H1 (cell line): ENCODE measurements around the gene PAOX. TPM values are rescaled to one million over a fixed set of nuclear protein-coding genes. Genes with fewer than 3 reads are reported as not detected.

Experiments
- CTCF ChIA-PET: fragments of 300-600 bp; sonication (Branson Sonifier 250); formaldehyde crosslinking; loops from one replicate; lab custom pipeline; 2021; ENCODE audit not compliant: partially characterized antibody; lab: Charles Lee
- POLR2A ChIA-PET: fragments of 300-600 bp; sonication (Branson Sonifier 250); formaldehyde crosslinking; loops from one replicate; lab custom pipeline; 2021; ENCODE audit warnings: inconsistent platforms; ENCODE audit not compliant: partially characterized antibody; lab: Charles Lee
- DNase-seq, 2 experiments: peaks; one replicate each; pipeline versions ENCODE4 v3.0.0 to v3.0.0-alpha.2; 2010 to 2022; ENCODE audit warnings: low spot score in 2 of 2, low read depth in 1 of 2, mixed read lengths in 1 of 2
- FAIRE-seq: peaks from 2 replicates; lab custom pipeline; 2011; peaks lifted over from hg19 to GRCh38; lab: Jason Lieb, UNC
- H2AFZ ChIP-seq: 2 replicates; pipeline ENCODE4 v1.8.1; 2012; ENCODE audit warnings: low read length, inconsistent platforms
- H2AK5ac ChIP-seq: 2 replicates; pipeline ENCODE4 v1.6.1; 2013; ENCODE audit warnings: low read depth, low read length
- H2BK120ac ChIP-seq: replicated peaks from 2 replicates; pipeline ENCODE3; 2013; ENCODE audit warnings: low read depth, low read length, inconsistent platforms
- H2BK12ac ChIP-seq: 2 replicates; pipeline ENCODE4 v1.6.1; 2013; ENCODE audit warnings: low read depth, low read length
- H2BK15ac ChIP-seq: 2 replicates; pipeline ENCODE4 v1.6.1; 2013; ENCODE audit warnings: low read length
- H2BK20ac ChIP-seq: 2 replicates; pipeline ENCODE4 v1.6.1; 2013; ENCODE audit warnings: low read length
- H2BK5ac ChIP-seq: 2 replicates; pipeline ENCODE4 v1.6.1; 2013; ENCODE audit warnings: low read depth, low read length
- H3K14ac ChIP-seq: 2 replicates; pipeline ENCODE4 v1.6.1; 2013; ENCODE audit warnings: inconsistent platforms; ENCODE audit not compliant: insufficient read length
- H3K18ac ChIP-seq: 2 replicates; pipeline ENCODE4 v1.6.1; 2013; ENCODE audit warnings: low read length; ENCODE audit errors: extremely low read depth
- H3K23ac ChIP-seq: 2 replicates; pipeline ENCODE4 v1.6.1; 2013; ENCODE audit warnings: inconsistent platforms; ENCODE audit not compliant: insufficient read length
- H3K23me2 ChIP-seq: 2 replicates; pipeline ENCODE4 v1.6.1; 2013; ENCODE audit warnings: low read depth, low read length
- H3K27ac ChIP-seq: 2 replicates; pipeline ENCODE4 v1.6.1; 2011; ENCODE audit warnings: low read depth, low read length, inconsistent platforms
- H3K27me3 ChIP-seq, 4 experiments: replicated peaks in 1 of 4; 1 replicate in 1 of 4; 2 replicates in 3 of 4; pipeline versions ENCODE4 v1.6.1 to v1.8.1; 2011 to 2013; ENCODE audit warnings: low read length in 3 of 4, mild to moderate bottlenecking in 3 of 4, inconsistent platforms in 2 of 4, mixed read lengths in 2 of 4, moderate library complexity in 1 of 4; ENCODE audit not compliant: control insufficient read depth in 3 of 4, insufficient read depth in 3 of 4; ENCODE audit errors: extremely low read depth in 1 of 4
- H3K36me3 ChIP-seq, 4 experiments: 2 replicates each; pipeline versions ENCODE4 v1.6.1 to v1.8.1; 2011 to 2013; ENCODE audit warnings: mild to moderate bottlenecking in 4 of 4, low read length in 3 of 4, moderate library complexity in 2 of 4, control low read depth in 1 of 4, inconsistent platforms in 1 of 4; ENCODE audit not compliant: insufficient read depth in 4 of 4, control insufficient read depth in 2 of 4
- H3K4ac ChIP-seq: replicated peaks from 2 replicates; pipeline ENCODE3; 2013; ENCODE audit warnings: low read length, low read depth, mixed read lengths, inconsistent platforms; ENCODE audit not compliant: insufficient read length
- H3K4me1 ChIP-seq, 4 experiments: replicated peaks in 1 of 4; 1 replicate in 1 of 4; 2 replicates in 3 of 4; pipeline versions ENCODE4 v1.6.1 to v1.8.1; 2011 to 2013; ENCODE audit warnings: low read length in 3 of 4, inconsistent platforms in 2 of 4, mixed read lengths in 1 of 4; ENCODE audit not compliant: insufficient read depth in 4 of 4, control insufficient read depth in 3 of 4
- H3K4me2 ChIP-seq, 2 experiments: 2 replicates each; pipeline versions ENCODE4 v1.6.1 to v1.8.1; 2011 to 2013; ENCODE audit warnings: low read depth in 2 of 2, low read length in 2 of 2, control low read depth in 1 of 2, inconsistent platforms in 1 of 2, mild to moderate bottlenecking in 1 of 2; ENCODE audit not compliant: insufficient read depth in 1 of 2
- H3K4me3 ChIP-seq, 4 experiments: fragments of 200-600, 300-600 bp in 1 of 4; sonication (generic), shearing (Covaris generic), sonication (Bioruptor Twin) in 1 of 4; 2 replicates each; pipeline versions ENCODE4 v1.5.1 to v1.8.1; 2011 to 2016; ENCODE audit warnings: low read length in 4 of 4, low read depth in 3 of 4, control low read depth in 2 of 4, inconsistent platforms in 2 of 4, mild to moderate bottlenecking in 2 of 4, mixed read lengths in 1 of 4, moderate library complexity in 1 of 4; ENCODE audit not compliant: insufficient read depth in 2 of 4; ENCODE audit errors: extremely low read depth in 1 of 4
- H3K56ac ChIP-seq: replicated peaks from 2 replicates; pipeline ENCODE3; 2013; ENCODE audit warnings: low read depth, mild to moderate bottlenecking, mixed read lengths, low read length, inconsistent platforms; ENCODE audit not compliant: insufficient read length
- H3K79me1 ChIP-seq: 2 replicates; pipeline ENCODE4 v1.6.1; 2013; ENCODE audit warnings: low read depth, low read length, control low read depth
- H3K79me2 ChIP-seq, 2 experiments: 2 replicates each; pipeline versions ENCODE4 v1.6.1 to v1.8.1; 2012 to 2013; ENCODE audit warnings: low read length in 2 of 2, mild to moderate bottlenecking in 2 of 2, inconsistent platforms in 1 of 2; ENCODE audit not compliant: insufficient read depth in 2 of 2, control insufficient read depth in 1 of 2
- H3K9ac ChIP-seq, 4 experiments: replicated peaks in 1 of 4; 1 replicate in 1 of 4; 2 replicates in 3 of 4; pipeline versions ENCODE4 v1.6.1 to v1.8.1; 2011 to 2013; ENCODE audit warnings: low read depth in 3 of 4, low read length in 3 of 4, control low read depth in 2 of 4, mild to moderate bottlenecking in 2 of 4, moderate library complexity in 2 of 4, inconsistent platforms in 1 of 4; ENCODE audit errors: extremely low read depth in 1 of 4
- H3K9me3 ChIP-seq, 2 experiments: 2 replicates each; pipeline versions ENCODE4 v1.6.1 to v1.8.1; 2012 to 2013; ENCODE audit warnings: mild to moderate bottlenecking in 2 of 2, moderate library complexity in 2 of 2, control low read depth in 1 of 2, inconsistent platforms in 1 of 2, low read depth in 1 of 2, low read length in 1 of 2, mixed read lengths in 1 of 2; ENCODE audit not compliant: insufficient read depth in 2 of 2
- H4K20me1 ChIP-seq, 2 experiments: replicated peaks in 1 of 2; 2 replicates each; pipeline versions ENCODE3 to v1.8.1; 2011 to 2013; ENCODE audit warnings: inconsistent platforms in 2 of 2, low read length in 2 of 2, mild to moderate bottlenecking in 1 of 2; ENCODE audit not compliant: insufficient read depth in 2 of 2, control insufficient read depth in 1 of 2
- H4K5ac ChIP-seq: 2 replicates; pipeline ENCODE4 v1.6.1; 2013; ENCODE audit warnings: low read length, low read depth, mixed read lengths, inconsistent platforms; ENCODE audit not compliant: insufficient read length
- H4K8ac ChIP-seq: 2 replicates; pipeline ENCODE4 v1.8.0; 2013; ENCODE audit warnings: mild to moderate bottlenecking, moderate library complexity, low read length, inconsistent platforms; ENCODE audit not compliant: insufficient read depth; ENCODE audit errors: extremely low read depth
- H4K91ac ChIP-seq: replicated peaks from 2 replicates; pipeline ENCODE3; 2013; ENCODE audit warnings: low read length, mixed read lengths, inconsistent platforms; ENCODE audit not compliant: insufficient read length
- ATF3 ChIP-seq: IDR thresholded peaks from 2 replicates; pipeline ENCODE4 v1.6.1; 2011; ENCODE audit warnings: low read depth, mild to moderate bottlenecking, low read length; ENCODE audit not compliant: insufficient read depth
- CBX8 ChIP-seq: fragments of 300-800, 300-1000 bp; sonication (generic); IDR thresholded peaks from 2 replicates; pipeline ENCODE4 v1.7.1; 2016; ENCODE audit warnings: low read depth, low read length, borderline replicate concordance
- TAF1 ChIP-seq: IDR thresholded peaks from 2 replicates; pipeline ENCODE4 v1.6.1; 2011; ENCODE audit warnings: mild to moderate bottlenecking, low read depth, low read length
- TCF12 ChIP-seq: IDR thresholded peaks from 2 replicates; pipeline ENCODE4 v1.6.1; 2011; ENCODE audit warnings: low read depth, mild to moderate bottlenecking, low read length
- WGBS, 2 experiments: shearing (Covaris generic) in 1 of 2; methylation state at CpG; one replicate each; pipeline versions ENCODE4 v1.1.6 to v1.1.7; 2013 to 2015; ENCODE audit warnings: low lambda C conversion rate in 2 of 2, mixed read lengths in 2 of 2, inconsistent platforms in 1 of 2, low coverage in 1 of 2, missing lambda C conversion rate in 1 of 2; ENCODE audit not compliant: insufficient replicate concordance in 2 of 2, insufficient coverage in 1 of 2, insufficient read length in 1 of 2; ENCODE audit errors: extremely low coverage in 1 of 2, missing lambda C conversion rate in 1 of 2; 5-methylcytosine and 5-hydroxymethylcytosine counted together
- polyA plus RNA-seq, 7 experiments: library from polyadenylated mRNA; depleted of rRNA in 3 of 7; stranded (reverse) in 5 of 7; unstranded in 2 of 7; fragments of >200 nt in 5 of 7; fragments of 200-250 nt in 2 of 7; gene quantifications; 1 replicate in 5 of 7; 2 replicates in 1 of 7; 4 replicates in 1 of 7; pipeline versions ENCODE4 v1.2.1 to v1.2.3, GENCODE V29; 2011 to 2013; ENCODE audit warnings: missing spikeins in 2 of 7, mixed read lengths in 2 of 7
- total RNA-seq: library from RNA; stranded (reverse); fragmentation: NEBNext Ultra II Directional; extraction: Animal tissue kit (Norgen Biotek cat#: 25700); gene quantifications from 2 replicates; pipeline ENCODE4 v1.2.1, GENCODE V29; 2021

Gene PAOX
- total and polyA plus RNA-seq, 2 of the 8 experiments (the other 6 are each of a cell fraction or from before 2014, with no cell fraction given): 3.7 to 4.3 TPM

GRCh38 chr10:133368153-133368552 is 10.9 kb upstream of the PAOX start:
- no peak overlapping the region for H3K4me2 ChIP-seq
- H4K91ac ChIP-seq: no peak overlapping the region
- H3K36me3 ChIP-seq: peaks cover 21 to 51% (median 42%) of the 10 kb centered on the region in 4 experiments
- H3K23me2 ChIP-seq: peaks cover 1% of the 10 kb centered on the region; the same call in 1 of the 2 replicates
- no peaks in the 10 kb centered on the region for H3K9me3 ChIP-seq
- no peak overlapping the region for H3K18ac ChIP-seq
- no peak overlapping the region for H4K5ac ChIP-seq
- no peak overlapping the region for H2BK15ac ChIP-seq
- no peak overlapping the region for H3K56ac ChIP-seq
- ChIA-PET CTCF (interaction anchor here (2.6 kb wide), 1 partner anchor 10 kb away, joined by 9 read pairs; the partner anchor contains the start of gene FUOM), POLR2A (interaction anchor here (1.0 to 1.6 kb wide), 2 partner anchors 10 to 43 kb away, joined by 4 to 6 read pairs; partner anchors contain the start of gene FUOM)
- no peak overlapping the region for H2AFZ ChIP-seq
- FAIRE-seq: no peak
- TF ChIP-seq TCF12 (no peak), TAF1 (no peak), ATF3 (no peak), CBX8 (no peak)
- H2BK5ac ChIP-seq: no peak overlapping the region
- H2BK120ac ChIP-seq: no peak overlapping the region
- H3K23ac ChIP-seq: no peak overlapping the region
- H4K20me1 ChIP-seq: peaks cover 3 to 12% of the 10 kb centered on the region in 2 experiments
- no peak overlapping the region for H3K4ac ChIP-seq
- WGBS, 2 experiments: 83% methylated on average over 7 of the region's 7 CpGs; no CpG with 5 or more reads in 1 of the 2 experiments
- H3K4me1 ChIP-seq: no peaks in the 10 kb centered on the region; a peak in 2 of 7 replicates
- peaks cover 0 to 3% of the 10 kb centered on the region in 2 experiments; a peak in 2 of 4 replicates for H3K79me2 ChIP-seq
- H3K27me3 ChIP-seq: no peaks in the 10 kb centered on the region; a peak in 1 of 7 replicates
- no peak overlapping the region for H2BK20ac ChIP-seq
- no peak overlapping the region for H2BK12ac ChIP-seq
- H4K8ac ChIP-seq: no peak overlapping the region
- no peak overlapping the region for H2AK5ac ChIP-seq
- no peak overlapping the region for H3K14ac ChIP-seq
- peaks cover 7% of the 10 kb centered on the region for H3K79me1 ChIP-seq
- no peak overlapping the region for H3K9ac ChIP-seq
- DNase-seq: no peak
- H3K27ac ChIP-seq: no peak overlapping the region
- H3K4me3 ChIP-seq: no peak overlapping the region
